Stimulated activated CD8-positive, alpha-beta memory T cell treated with anti-CD3 and anti-CD28 coated beads, Interleukin-12 subunit alpha, Interleukin-12 subunit beta, amount 100 ng/mL, for 1 hour (primary cell): ENCODE measurements around the gene TMIE.
"Not testable (repeated sequence)": the region's sequence is repeated elsewhere in the genome, so short reads cannot be mapped to it uniquely, and the experiment has no call there.

Experiments
- DNase-seq: peaks from one replicate; pipeline ENCODE4 v3.0.0-alpha.2; 2020; ENCODE audit warnings: low read depth

Gene TMIE

DNA sequence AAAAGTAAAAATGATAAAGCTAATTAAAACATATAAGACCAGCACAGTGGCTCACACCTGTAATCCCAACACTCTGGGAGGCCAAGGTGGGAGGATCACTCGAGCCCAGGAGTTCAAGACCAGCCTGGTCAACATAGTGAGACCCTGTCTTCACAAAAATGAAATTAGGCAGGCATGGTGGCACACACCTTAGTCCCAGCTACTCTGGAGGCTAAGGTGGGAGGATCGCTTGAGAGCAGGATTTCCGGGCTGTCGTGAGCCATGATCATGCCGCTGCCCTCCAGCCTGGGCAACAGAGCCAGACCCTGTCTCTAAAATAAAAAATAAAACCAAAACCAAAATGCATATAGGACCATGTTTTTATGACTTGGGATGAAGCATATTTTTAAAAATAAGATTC lies 21.3 kb downstream of the TMIE start:
- DNase-seq, result no peak

DNA sequence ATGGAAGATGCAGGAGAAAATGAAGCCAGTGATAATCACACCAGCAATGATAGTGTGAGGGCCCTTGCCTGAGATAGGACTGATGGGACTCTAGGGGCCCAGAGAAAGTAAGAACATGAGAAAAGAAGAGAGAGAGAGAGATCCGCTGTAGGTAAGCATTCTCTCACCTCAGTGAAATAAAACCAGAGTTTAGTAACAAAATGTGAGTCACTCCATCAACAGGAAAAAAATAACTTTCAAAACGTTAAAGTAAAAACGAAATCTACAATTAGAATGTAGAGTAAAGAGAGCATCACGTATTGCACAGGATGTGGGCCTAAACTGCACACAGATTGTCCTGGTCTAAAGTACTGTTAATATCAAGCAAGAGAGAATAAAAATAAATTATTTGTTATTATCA lies 23.2 kb downstream of the TMIE start:
- no peak for DNase-seq

GRCh38 chr3:46725621-46726314 lies 24.6 kb downstream of the TMIE start:
- DNase-seq, result no peak

DNA sequence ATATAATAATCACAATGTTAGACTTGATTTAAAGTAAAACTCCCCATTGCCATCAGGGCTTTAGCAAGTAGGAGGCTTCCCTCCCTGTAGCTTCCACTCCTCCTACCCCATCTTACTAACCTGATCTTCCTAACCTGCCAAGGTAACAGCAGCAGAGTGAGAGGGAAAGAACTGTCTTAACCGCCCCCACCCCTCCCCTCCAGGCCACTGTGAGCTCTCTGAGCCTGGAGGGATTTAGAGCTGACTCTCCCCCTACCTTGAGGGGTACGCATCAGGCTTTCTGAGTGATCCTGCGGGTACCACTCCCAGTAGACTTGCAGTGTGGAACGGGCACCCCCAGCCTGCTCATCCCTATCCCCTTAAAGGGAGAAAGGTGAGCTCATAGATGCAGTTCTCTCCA lies 27.8 kb downstream of the TMIE start:
- DNase-seq, result no peak

GRCh38 chr3:46730819-46731218 lies 29.6 kb downstream of the TMIE start:
- DNase-seq, result no peak

GRCh38 chr3:46731795-46732194 lies 30.6 kb downstream of the TMIE start:
- no peak for DNase-seq

DNA sequence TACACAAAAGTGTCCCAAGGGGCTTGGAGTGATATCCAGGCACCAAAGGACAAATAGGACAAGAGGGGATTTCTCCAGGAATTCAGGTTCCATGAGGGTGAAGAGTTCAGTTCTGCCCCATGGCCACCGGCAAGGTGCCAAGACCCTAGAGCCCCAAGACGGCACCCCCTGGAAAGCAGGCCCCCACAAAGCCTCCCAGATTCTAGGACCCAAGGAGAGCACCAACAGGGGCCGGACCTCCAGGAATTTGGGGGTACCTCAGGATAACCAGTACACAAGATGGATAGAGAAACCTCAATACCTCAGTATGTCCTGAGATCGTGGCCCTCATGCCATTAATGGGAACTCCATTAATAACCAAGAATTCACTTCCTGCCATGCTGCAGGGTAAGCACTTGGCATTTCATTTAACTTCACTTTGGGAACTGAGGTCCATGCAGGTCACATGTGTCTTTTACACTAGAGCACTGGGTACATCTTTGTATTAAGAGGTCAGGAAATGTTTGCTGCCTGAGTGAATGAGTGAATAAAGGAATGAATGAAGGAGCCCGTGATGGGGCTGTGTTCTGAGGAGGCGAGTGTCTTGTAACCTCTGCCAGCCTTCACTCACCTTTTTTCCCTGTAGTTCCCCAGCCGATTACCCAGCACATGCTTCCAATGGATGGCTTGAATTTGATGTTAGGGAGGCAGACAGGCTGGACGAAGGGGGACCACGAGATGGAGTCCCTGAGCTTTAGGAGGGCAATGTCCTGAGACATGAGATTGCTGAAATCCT lies 32.0 kb downstream of the TMIE start:
- no peak for DNase-seq

DNA sequence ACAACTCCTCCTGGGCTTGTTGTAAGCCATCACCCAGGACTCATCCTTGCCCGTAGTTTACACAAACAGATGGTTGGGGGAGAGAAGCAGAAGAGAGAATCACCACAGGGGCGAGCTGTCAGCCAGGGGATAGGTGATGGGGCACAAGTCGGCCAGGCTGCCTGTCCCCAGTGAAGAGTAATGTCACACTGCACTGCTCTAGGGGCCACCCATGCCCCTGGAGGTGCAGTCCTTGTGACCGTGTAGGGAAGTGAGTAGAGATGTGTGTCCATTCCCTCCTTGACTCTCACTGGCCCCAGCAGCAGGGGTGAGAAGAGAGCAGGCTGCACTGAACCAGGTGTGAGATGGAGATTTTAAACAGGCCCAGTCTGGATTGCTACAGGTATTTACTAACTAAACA lies 33.6 kb downstream of the TMIE start:
- no peak for DNase-seq

- DNase-seq, result no peak
Observed at GRCh38 chr3:46736006-46736872, 35.0 kb downstream of the TMIE start.

- no peak for DNase-seq
Observed at GRCh38 chr3:46737329-46737731, 36.1 kb downstream of the TMIE start.

DNA sequence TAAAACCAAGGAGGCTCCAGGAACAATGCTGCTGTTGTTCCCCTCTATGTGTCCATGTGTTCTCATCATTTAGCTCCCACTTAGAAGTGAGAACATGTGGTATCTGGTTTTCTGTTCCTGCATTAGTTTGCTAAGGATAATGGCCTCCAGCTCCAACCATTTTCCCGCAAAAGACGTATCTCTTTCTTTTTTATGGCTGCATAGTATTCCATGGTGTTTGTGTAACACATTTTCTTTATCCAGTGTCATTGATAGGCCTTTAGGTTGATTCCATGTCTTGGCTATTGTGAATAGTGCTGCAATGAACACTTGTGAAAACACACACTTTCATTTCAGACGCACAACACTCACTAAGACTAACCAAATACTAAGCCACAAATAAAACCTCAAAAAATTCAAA lies 38.4 kb downstream of the TMIE start:
- not testable (repeated sequence) for DNase-seq

DNA sequence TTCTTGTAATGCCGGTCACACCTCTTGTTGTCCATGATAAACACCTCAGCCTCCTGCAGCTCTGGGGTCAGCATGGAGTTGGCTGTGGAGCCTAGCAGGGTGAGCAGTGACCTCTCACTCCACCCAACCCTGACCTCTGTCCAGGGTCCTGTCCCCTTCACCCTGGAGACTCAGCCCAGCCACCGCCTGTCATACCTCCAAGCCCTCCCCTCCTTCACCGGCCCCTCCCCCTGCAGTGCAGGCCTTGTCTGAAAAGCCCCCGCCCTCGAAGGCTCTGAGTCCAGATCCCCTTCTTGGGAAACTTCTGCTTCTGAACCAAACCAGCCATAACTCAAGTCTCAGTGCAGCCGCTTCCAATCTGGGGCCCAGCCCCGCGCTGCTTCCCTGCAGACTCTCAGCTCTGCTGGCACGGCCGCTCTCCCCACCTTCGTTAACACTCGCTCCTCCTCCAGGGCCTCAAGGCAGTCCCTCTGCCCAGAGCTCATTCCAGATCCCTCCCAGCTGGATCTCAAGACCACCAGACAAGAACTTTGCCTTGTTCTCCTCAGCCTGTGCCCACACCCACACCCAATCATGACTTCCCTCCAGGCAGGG lies 41.9 kb downstream of the TMIE start:
- DNase-seq, result no peak

DNA sequence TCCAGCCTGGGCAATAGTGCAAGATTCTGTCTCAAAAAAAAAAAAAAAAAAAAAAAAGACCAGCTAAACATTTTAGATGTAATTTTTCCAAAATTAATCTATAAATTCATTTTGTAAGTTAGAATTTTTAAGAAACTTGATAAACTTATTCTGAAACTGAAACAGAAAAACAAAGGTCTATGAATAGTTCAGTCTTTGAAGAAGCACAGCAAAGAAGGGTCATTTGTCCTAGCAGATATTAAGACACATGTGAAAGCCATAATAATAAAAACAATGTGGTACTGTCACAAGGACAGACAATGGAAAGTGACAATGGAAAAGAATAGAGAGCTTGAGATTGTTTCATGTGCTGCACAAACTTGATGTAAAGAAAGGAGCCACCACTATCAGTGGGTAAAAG lies 45.5 kb downstream of the TMIE start:
- no peak for DNase-seq

DNA sequence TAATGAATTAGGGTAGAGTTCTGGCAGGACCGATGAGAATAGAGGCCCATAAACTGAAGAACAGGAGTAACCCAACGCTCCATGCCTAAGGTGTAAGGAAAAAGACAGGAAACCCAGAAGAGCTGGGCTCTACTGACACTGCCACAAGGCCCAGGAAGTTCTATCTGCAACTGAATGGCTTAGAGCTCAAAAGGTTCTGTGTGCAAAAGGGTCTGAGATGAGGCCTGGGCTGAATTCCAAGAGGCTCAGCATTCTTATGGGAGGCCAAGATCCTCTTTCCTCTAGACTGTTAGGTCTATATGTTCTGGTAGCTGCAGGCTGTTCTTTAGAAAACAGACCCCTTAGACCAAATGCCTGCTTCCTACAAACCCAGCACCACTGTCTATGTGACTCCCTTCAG lies 47.0 kb downstream of the TMIE start:
- DNase-seq, result no peak

GRCh38 chr3:46749129-46749528 lies 47.9 kb downstream of the TMIE start:
- DNase-seq, result no peak

- no peak for DNase-seq
Observed at GRCh38 chr3:46750555-46751038, 49.4 kb downstream of the TMIE start.

GRCh38 chr3:46753127-46753526 lies 51.9 kb downstream of the TMIE start:
- DNase-seq, result not testable (repeated sequence)

DNA sequence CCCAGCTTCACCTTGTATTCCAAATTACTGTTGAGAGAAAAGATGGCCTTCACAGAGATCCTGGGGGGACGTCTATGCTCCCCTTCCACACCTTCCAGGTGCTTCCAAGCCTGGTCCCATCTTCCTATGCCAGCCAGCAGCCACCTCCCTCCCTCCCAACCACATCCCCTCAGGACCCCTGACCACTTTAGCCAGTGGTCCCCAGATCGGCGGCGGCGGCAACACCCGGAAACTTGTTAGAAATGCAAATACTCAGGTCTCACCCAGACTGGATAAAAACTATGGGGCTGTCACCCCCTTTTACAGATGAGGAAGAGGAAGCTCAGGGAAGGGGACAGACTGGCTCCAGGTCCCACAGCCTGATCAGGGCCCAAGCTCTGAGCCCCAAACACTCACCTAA lies 54.5 kb downstream of the TMIE start:
- DNase-seq, result no peak

DNA sequence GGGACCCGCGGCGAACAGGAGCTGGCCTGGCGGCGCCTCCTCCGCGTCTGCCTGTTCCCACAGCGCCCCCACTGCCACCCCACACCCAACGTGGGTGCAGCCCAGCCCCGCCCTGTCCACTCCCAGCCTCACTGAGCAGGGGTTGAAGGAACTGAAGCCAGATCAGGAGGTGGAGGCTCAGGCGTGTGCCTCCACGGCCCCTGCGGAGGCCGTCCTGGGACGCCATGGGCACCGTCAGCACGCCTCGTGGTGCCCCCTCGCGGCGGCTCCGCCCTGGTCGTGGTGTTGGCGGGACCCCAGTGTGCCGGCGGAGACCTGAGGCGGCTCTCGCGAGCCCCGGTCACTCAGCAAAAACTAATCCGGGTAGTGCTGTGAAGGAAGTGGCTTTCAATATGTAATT lies 55.5 kb downstream of the TMIE start:
- DNase-seq, result no peak

DNA sequence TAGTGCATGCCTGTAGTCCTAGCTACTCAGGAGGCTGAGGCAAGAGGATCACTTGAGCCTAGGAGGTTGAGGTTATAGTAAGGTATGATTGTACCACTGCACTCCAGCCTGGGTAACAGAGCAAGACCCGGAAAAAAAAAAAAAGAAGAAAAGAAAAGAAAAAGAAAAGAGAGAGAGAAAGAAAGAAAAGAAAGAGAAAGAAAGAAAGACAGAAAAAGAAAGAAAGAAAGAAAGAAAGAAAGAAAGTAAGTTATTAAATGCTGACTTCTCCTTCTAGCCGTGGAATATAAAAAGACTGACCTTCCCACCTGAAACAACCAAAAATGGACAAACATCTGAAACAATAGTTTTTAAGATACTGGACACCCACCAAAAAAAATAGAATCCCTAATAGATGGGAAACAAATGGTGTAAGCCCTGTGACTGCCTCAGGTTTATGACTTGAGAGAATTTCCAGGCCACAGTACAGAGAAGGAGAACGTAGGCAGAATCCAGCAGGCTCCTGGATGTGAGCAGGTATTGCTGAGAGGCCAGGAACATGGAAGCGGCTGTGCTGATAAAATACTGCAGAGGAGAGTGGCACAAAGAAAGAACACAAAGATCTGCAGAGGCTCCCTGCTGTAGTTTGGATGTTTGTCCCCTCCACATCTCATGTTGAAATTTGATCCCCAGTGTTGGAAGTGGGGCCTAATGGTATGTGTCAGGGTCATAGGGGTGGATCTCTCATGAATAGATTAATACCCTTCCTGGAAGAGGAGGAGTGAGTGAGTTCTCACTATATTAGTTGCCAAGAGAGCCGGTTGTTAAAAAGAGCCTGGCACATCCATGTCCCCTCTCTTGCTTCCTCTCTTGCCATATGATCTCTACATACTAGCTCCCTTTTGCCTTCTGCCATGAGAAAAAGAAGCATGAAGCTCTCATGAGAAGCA lies 58.3 kb downstream of the TMIE start:
- no peak for DNase-seq
